Measurements from ENCODE around the gene GRIK2. TPM values are rescaled to one million over a fixed set of nuclear protein-coding genes. Genes with fewer than 3 reads are reported as not detected.

The GRIK2 gene
- total RNA-seq, 1 donor from 2014 or later, result 0.86 TPM

DNA sequence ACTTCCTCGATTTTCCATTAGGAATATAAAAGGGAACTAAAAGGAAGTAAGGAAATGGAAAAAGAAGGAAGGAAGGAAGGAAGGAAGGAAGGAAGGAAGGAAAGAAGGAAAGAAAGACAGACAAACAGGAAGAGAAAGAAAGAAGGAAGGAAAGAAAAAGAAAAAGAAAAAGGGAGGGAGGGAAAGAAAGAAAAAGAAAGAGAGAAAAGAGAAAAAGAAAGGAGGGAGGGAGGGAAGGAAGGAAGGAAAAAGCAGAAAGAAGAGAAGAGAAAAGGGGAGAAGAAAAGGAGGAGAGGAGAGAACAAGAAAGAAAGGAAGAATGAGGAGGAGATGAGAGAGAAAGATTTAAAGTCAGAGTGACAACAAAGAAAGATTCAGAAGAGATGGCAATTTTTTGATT, 724.5 kb downstream of the GRIK2 start:
- H3K4me3 ChIP-seq (ENCODE audit: low read depth, low read length), result no peak overlapping the region
- no peak for DNase-seq (ENCODE audit: low read depth)
- TF ChIP-seq, protein P1, sequence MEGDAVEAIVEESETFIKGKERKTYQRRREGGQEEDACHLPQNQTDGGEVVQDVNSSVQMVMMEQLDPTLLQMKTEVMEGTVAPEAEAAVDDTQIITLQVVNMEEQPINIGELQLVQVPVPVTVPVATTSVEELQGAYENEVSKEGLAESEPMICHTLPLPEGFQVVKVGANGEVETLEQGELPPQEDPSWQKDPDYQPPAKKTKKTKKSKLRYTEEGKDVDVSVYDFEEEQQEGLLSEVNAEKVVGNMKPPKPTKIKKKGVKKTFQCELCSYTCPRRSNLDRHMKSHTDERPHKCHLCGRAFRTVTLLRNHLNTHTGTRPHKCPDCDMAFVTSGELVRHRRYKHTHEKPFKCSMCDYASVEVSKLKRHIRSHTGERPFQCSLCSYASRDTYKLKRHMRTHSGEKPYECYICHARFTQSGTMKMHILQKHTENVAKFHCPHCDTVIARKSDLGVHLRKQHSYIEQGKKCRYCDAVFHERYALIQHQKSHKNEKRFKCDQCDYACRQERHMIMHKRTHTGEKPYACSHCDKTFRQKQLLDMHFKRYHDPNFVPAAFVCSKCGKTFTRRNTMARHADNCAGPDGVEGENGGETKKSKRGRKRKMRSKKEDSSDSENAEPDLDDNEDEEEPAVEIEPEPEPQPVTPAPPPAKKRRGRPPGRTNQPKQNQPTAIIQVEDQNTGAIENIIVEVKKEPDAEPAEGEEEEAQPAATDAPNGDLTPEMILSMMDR (conservative IDR thresholded peaks at IDR 0.05; ENCODE audit: low read depth, low read length), result no peak

Measured in epithelial cell of proximal tubule (primary cell).